ENCODE results near the gene FOXP1. TPM values are rescaled to one million over a fixed set of nuclear protein-coding genes. Genes with fewer than 3 reads are reported as not detected.

The FOXP1 gene
- polyA plus RNA-seq, 1 experiment, result 56.6 TPM

DNA sequence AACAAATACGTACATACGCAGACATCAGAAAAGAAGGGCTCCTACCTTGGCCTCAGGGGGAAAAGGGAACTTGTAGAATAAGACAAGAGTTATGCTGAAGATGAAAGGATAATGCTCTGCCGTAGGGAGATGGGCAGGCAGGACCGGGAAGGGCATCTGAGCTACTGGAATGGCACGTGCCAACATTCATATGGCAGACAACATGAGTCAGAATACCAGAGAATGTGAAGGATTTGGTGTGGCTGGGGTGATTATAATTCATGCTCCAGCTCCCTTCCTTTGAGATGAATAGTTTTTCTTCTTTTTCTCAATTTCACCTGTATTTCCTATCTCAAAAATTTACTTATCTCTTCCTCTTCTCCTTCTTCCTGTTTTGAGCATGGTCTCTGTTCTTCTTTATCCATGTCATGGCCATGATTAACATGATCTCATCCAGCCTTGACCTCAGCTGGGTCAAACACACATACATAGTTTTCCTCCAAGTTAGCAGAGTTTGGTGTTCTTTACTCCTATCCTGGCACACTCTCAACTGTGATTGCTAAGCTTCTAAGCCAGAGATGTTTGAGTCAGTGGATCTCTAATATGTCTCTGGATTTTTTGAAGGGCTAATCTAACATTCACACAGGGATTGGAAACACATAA is 507.0 kb downstream of the FOXP1 start:
- Histone ChIP-seq H3K27me3 (ENCODE audit: control insufficient read depth, insufficient read depth, low read length) (no peaks in the 10 kb centered on the region), H3K27ac (ENCODE audit: low read depth, low read length) (no peak overlapping the region), H3K4me3 (ENCODE audit: low read depth, low read length) (no peak overlapping the region), H3K9me3 (ENCODE audit: control insufficient read depth, insufficient read depth, low read length) (no peaks in the 10 kb centered on the region)
- CTCF ChIA-PET, result interaction anchor here (0.6 kb wide), 1 partner anchor 434 kb away, joined by 3 read pairs; no protein-coding TSS in a partner anchor
- DNase-seq (ENCODE audit: low read depth, low spot score), result no peak
- POLR2A ChIA-PET, result no interaction called here
- TF ChIP-seq, protein P1, sequence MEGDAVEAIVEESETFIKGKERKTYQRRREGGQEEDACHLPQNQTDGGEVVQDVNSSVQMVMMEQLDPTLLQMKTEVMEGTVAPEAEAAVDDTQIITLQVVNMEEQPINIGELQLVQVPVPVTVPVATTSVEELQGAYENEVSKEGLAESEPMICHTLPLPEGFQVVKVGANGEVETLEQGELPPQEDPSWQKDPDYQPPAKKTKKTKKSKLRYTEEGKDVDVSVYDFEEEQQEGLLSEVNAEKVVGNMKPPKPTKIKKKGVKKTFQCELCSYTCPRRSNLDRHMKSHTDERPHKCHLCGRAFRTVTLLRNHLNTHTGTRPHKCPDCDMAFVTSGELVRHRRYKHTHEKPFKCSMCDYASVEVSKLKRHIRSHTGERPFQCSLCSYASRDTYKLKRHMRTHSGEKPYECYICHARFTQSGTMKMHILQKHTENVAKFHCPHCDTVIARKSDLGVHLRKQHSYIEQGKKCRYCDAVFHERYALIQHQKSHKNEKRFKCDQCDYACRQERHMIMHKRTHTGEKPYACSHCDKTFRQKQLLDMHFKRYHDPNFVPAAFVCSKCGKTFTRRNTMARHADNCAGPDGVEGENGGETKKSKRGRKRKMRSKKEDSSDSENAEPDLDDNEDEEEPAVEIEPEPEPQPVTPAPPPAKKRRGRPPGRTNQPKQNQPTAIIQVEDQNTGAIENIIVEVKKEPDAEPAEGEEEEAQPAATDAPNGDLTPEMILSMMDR (IDR thresholded peaks at IDR 0.05; ENCODE audit: low read depth, low read length), result no peak

DNA sequence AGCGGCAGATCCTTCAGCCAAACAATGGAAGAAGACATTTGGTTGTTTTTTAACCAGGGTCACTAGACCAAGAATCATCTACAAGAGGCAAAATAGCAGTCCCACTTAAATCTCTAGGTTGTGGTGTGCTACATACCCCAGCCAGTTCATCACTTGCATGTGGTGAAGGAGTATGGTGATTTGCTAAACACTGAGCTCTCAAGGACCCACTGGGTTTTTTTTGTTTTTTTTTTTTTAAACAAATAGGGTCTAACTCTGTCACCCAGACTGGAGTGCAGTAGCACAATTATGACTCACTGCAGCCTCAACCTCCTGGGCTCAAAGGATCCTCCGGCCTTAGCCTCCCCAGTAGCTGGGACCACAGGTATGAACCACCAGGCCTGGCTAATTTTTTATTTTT is 508.0 kb downstream of the FOXP1 start:
- POLR2A ChIA-PET, result no interaction called here
- TF ChIP-seq, protein P1 (IDR thresholded peaks at IDR 0.05; ENCODE audit: low read depth, low read length), result no peak
- CTCF ChIA-PET, result no interaction called here
- Histone ChIP-seq H3K27ac (ENCODE audit: low read depth, low read length) (no peak overlapping the region), H3K27me3 (ENCODE audit: control insufficient read depth, insufficient read depth, low read length) (no peaks in the 10 kb centered on the region), H3K9me3 (ENCODE audit: control insufficient read depth, insufficient read depth, low read length) (no peaks in the 10 kb centered on the region), H3K4me3 (ENCODE audit: low read depth, low read length) (no peak overlapping the region)
- no peak for DNase-seq (ENCODE audit: low read depth, low spot score)

DNA sequence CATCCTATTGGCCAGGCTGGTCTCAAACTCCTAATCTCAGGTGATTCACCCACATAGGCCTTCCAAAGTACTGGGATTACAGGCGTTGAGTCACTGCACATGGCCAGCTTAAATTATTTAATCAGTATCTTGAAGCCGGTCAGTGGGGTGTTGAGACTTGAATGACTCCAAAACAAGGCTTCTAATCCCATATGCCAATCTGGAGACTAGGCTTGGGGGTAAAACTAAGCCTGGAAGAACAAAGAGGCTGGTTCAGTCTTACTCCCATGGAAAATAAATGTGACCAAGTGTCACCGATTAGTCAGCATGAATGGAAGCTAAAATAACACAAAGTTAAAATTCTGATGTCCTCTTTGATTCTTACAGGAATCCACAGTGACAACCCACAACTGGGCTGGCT is 509.1 kb downstream of the FOXP1 start:
- H3K9me3 ChIP-seq (ENCODE audit: control insufficient read depth, insufficient read depth, low read length), result no peaks in the 10 kb centered on the region
- CTCF ChIA-PET, result interaction anchor here (1.0 kb wide), 1 partner anchor 20 kb away, joined by 3 read pairs; no protein-coding TSS in a partner anchor
- DNase-seq (ENCODE audit: low read depth, low spot score), result no peak
- TF ChIP-seq, protein P1 (IDR thresholded peaks at IDR 0.05; ENCODE audit: low read depth, low read length), result no peak
- POLR2A ChIA-PET, result no interaction called here
- no peak overlapping the region for H3K27ac ChIP-seq (ENCODE audit: low read depth, low read length)
- H3K27me3 ChIP-seq (ENCODE audit: control insufficient read depth, insufficient read depth, low read length), result no peaks in the 10 kb centered on the region
- H3K4me3 ChIP-seq (ENCODE audit: low read depth, low read length), result no peak overlapping the region

DNA sequence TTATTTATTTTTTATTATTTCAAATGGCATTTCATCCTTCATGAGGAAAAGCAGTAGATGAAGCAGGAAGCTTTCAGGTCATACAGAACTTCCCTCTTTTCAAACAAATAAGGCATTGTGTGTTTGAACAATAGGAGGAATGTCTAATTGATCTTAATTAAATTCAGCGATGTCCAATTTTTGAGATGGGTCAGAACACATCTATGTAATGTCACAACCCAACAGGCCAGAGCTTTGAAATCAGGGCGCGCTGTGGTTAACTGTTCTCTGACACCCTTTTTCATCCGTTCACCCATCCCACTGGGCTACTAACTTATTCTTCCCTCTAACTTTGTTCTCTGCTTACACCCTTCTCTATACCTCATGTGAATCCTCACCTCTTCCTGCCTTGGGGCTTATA is 510.5 kb downstream of the FOXP1 start:
- Histone ChIP-seq H3K4me3 (ENCODE audit: low read depth, low read length) (no peak overlapping the region), H3K27ac (ENCODE audit: low read depth, low read length) (no peak overlapping the region), H3K9me3 (ENCODE audit: control insufficient read depth, insufficient read depth, low read length) (no peaks in the 10 kb centered on the region), H3K27me3 (ENCODE audit: control insufficient read depth, insufficient read depth, low read length) (no peaks in the 10 kb centered on the region)
- TF ChIP-seq, protein P1 (IDR thresholded peaks at IDR 0.05; ENCODE audit: low read depth, low read length), result no peak
- DNase-seq (ENCODE audit: low read depth, low spot score), result no peak
- ChIA-PET POLR2A (interaction anchor here (0.6 kb wide), 1 partner anchor 170 kb away, joined by 7 read pairs; no protein-coding TSS in a partner anchor), CTCF (no interaction called here)

DNA sequence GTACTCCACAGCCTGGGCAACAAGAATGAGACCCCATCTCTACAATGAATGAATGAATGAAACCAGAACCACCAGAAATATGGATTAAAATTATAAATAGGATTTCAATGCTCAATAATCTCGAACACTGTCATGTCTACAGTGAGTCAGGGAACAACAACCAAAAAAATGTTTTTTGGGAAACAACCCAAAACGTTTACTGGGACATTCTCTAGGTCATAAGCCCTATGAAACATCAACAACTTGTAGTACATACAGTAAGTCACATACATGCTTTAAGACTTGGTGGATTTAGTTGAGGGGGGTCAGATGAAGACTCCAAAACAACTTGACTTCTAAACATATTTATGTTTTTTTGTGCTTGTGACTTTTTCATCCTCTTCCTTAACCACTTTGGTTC is 511.2 kb downstream of the FOXP1 start:
- no peak for DNase-seq (ENCODE audit: low read depth, low spot score)
- ChIA-PET POLR2A (no interaction called here), CTCF (no interaction called here)
- TF ChIP-seq, protein P1 (IDR thresholded peaks at IDR 0.05; ENCODE audit: low read depth, low read length), result no peak
- H3K4me3 ChIP-seq (ENCODE audit: low read depth, low read length), result no peak overlapping the region
- H3K27ac ChIP-seq (ENCODE audit: low read depth, low read length), result no peak overlapping the region
- H3K9me3 ChIP-seq (ENCODE audit: control insufficient read depth, insufficient read depth, low read length), result no peaks in the 10 kb centered on the region
- no peaks in the 10 kb centered on the region for H3K27me3 ChIP-seq (ENCODE audit: control insufficient read depth, insufficient read depth, low read length)

All from AG04450 (cell line).